Umbilical cord (tissue), 2 donors: Measurements from ENCODE around the gene MCM3AP. TPM values are rescaled to one million over a fixed set of nuclear protein-coding genes. Genes with fewer than 3 reads are reported as not detected.
A peak's percentile ranks its signal among the peaks of the same experiment; 100 is the strongest.
"Not testable (repeated sequence)": the region's sequence is repeated elsewhere in the genome, so short reads cannot be mapped to it uniquely, and the experiment has no call there.

Experiments used
- DNase-seq: peaks from one replicate; pipeline ENCODE4 v3.0.0-alpha.2; 2015; ENCODE audit warnings: low spot score
- total RNA-seq: library from RNA; depleted of rRNA; stranded (reverse); fragments of >200 nt; gene quantifications from one replicate; pipeline ENCODE4 v1.2.3, GENCODE V29; 2014; ENCODE audit warnings: low replicate concordance; ENCODE audit not compliant: insufficient read depth

The MCM3AP gene
- total RNA-seq, 1 donor from 2014 or later, result 35.2 TPM

DNA sequence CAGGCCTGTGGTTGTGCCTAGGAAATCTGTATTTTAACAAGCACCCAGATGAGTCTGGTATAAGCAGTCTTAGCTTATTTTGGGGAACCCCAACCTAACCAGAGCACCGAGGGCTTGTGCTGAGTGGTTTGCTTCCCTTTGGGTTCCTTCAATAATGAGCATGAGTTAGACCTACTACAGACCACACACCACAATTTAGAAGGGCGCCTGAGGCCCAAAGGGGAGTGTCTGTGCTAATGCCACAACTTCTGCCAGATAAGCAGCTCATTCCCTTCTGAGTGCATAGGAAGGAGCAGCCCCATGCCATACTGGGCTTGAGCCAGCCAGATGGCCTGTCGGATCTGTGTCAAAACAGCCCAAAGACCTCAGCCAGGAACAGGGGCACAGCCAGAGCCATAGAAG is 41.5 kb downstream of the MCM3AP start:
- no peak for DNase-seq

DNA sequence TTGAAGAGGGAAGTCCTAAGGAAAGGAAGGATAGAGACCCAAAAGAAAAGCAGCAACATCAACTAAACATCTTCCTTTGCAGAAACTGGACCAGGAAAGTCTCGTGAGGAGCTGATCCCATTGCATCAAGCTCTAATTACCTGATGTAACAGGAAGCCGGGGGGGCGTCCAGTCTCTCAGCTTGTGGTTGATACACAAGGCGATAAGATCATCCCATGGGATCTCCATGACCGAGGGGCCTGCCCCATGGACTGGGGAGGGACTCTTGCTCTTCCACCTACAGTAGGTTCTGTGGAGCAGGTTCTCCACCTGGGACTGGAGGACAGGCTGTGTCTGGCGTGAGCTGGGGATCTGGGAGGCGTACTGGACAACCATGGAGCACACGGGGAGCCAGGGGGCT is 42.1 kb downstream of the MCM3AP start:
- no peak for DNase-seq

DNA sequence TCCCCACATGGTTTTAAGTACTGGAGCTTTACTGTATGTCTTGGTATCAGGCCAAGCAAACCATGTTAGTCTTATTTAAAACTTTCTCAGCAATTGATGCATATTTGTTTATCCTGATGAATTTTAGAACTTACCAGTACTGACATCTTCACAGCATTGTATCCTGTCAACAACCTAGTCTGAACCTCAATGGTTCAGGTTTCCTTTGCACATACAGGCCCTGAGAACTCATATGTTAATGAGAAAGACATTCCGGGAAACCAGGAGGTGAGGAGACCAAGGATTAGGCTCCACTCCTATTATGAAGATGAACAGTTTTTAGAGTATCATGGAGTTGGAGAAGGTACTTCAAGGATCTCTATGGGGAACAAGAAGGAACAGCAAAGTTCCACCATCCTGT is 43.8 kb downstream of the MCM3AP start:
- DNase-seq, result not testable (repeated sequence)

DNA sequence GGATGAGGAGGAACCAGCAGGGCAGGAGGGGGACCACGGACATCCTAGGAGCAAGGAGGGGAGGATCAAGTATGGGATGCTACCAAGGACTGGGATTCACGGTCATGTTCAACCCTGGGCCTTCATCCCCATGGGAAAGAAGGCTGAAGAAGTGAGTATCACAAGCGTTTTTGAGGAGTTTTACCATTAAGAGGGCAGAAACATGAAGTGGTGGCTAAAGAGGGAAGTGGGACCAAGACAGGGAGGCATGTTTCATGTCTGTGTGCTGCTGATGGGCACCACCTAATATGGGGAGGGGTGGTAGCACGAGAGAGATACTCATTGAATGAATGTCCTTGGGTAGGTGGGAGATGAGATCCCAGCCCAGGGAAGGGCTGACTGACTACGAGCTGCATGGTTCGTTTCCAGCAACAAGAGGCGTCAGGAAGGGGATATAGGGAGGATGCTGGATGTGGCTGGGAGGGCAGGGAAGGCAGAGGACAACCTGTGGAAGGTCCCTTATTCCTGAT is 45.5 kb downstream of the MCM3AP start:
- DNase-seq, result no peak

DNA sequence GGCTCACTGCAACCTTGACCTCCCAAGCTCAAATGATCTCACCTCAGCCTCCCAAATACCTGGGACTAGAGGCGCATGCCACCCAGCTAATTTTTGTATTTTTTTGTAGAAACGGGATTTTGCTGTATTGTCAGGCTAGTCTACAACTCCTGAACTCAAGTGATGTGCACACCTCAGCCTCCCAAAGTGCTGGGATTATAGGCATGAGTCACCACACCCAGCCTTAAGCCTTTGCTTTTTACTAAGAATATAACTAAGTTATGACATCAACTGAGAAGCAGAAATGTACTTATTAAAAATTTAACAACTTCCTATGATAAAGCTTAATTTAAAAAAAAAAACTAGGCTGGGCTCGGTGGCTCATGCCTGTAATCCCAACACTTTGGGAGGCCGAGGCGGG is 47.9 kb downstream of the MCM3AP start:
- DNase-seq, result no peak

DNA sequence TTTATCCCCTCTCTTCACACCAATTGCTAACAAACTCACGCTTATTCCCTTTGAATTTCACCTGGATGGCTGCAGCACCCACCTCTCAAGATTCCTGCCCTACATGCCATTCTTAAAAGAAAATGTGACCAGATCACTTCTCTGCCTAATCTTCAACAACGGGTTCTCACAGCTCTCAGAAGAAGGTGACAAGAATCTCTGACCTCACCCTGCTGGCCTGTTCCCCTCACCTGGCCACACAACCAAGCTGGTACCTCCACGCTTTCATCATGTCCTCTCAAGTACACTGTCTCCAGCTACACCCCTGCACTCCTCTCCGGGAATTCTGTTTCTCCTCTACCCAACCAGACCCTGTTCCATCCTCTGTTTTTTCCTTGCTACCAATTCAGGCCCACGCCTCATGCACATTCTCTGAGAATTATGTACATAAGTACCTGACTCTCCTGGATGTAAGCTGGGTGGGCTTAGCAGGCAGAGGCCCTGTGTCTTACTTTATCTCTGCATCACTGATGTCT is 50.9 kb downstream of the MCM3AP start:
- no peak for DNase-seq

- no peak for DNase-seq
Observed at GRCh38 chr21:46229923-46230260, 55.5 kb downstream of the MCM3AP start.

GRCh38 chr21:46229133-46229922 is 56.1 kb downstream of the MCM3AP start:
- DNase-seq, result peak; percentile 15

- DNase-seq, result peak; percentile 98
Observed at GRCh38 chr21:46228345-46229051, 56.9 kb downstream of the MCM3AP start, which contains the start of gene LSS. Gene LSS (minus strand): TSS chr21:46228774. CDS start chr21:46228745, 29 bp downstream.

GRCh38 chr21:46227811-46228344 is 57.5 kb downstream of the MCM3AP start:
- peak; percentile 24 for DNase-seq

GRCh38 chr21:46226920-46227599 is 58.4 kb downstream of the MCM3AP start:
- DNase-seq, result peak; percentile 29

DNA sequence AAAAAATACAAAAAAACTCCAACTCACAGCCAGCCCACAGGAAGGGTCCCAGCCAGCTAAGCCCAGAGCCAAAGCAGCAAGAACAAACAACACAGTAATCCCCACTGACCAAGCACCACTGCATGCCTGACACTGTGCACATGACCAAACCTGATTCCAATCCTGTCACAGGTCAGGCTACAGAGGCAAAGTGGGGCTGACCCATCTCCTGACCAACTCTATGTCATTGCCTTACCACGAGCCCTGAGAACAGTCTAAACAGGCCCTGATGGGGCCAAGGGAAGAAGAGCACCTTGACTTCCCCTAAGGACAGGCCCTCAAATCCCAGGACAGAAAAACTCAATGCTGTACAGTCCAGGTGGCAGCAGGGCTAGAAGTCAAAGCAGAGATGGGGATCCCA is 59.3 kb downstream of the MCM3AP start:
- no peak for DNase-seq

GRCh38 chr21:46223661-46224060 is 61.8 kb downstream of the MCM3AP start:
- DNase-seq, result not testable (repeated sequence)

GRCh38 chr21:46223217-46223616 is 62.2 kb downstream of the MCM3AP start:
- DNase-seq, result no peak

DNA sequence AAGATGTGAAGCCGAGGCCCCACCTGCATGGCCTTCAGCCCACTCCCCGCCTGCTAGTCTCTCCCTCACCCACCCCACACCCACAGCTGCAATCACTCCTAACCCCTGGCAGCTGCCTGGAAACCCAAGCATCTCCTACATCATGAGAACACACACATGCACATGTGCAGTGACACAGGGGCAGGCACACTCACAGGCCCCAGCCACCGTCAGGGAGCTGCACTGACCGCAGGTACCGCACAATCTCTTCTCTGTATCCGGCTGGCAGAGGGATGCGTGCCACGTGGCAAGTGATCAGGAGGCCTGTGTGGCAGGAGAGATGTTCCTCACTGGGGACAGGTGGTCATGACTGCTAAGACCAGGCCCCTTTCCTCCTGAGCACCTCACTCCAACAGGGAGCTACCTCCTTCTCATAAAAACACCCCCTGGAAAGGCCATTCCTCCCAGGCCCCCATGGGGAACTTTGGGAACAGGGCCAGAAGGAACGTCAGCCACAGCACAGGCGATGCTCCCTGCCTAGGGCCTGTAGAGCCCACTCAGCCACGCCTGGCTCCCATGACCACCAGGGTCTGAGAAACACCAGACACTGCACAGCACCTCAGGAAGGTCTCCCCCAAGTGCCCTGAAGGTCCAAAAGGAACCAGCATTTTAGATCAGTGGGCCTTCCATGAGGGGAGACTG is 62.8 kb downstream of the MCM3AP start:
- DNase-seq, result no peak

DNA sequence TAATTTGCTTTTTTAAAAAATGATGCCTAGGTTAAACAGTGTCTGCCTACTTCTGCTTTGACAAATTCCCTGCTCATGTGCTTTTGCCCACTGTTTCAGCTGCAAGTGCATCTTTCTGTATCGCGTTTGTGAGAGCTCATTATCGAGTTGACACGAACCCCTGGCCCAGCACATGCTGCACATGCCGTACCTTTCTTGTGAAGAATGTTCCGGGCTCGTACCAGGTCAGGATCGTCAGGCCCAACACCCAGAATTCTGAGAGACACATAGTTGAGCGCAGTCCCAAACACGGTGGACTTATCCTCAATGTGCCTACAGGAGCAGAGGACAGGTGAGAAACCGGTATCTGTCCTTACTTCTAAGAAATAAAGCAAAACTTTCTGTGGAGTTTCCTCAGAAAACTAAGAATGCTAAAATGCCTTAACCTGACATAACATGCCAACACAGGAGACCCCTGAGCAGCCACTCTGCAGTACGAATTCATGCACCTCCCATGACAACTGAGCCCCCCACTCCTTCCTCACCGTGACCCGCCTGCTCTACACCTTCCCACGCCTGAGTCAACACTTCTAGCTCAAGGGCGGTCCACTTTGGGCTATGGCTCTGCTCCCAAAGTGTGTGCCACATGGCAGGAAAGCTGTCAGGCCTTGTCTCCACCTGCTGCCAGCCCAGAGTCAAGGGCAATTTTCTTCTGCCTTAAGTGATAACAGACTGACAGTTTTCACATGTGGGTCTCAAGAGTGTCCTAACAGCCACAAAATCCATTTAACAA is 63.6 kb downstream of the MCM3AP start:
- DNase-seq, result no peak

DNA sequence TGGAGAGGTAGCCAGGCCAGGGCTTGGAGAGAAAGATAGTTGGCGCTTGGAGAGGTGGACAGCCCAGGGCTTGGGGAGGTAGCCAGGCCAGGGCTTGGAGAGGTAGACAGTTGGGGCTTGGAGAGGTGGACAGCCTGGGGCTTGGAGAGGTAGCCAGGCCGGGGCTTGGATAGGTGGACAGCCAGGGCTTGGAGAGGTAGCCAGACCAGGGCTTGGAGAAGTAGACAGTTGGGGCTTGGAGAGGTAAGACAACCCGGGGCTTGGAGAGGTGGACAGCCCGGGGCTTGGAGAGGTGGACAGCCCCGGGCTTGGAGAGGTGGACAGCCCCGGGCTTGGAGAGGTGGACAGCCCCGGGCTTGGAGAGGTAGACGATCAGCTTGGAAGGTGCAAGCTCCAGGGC is 64.6 kb downstream of the MCM3AP start:
- no peak for DNase-seq

GRCh38 chr21:46220275-46220810 is 65.1 kb downstream of the MCM3AP start:
- DNase-seq, result no peak

DNA sequence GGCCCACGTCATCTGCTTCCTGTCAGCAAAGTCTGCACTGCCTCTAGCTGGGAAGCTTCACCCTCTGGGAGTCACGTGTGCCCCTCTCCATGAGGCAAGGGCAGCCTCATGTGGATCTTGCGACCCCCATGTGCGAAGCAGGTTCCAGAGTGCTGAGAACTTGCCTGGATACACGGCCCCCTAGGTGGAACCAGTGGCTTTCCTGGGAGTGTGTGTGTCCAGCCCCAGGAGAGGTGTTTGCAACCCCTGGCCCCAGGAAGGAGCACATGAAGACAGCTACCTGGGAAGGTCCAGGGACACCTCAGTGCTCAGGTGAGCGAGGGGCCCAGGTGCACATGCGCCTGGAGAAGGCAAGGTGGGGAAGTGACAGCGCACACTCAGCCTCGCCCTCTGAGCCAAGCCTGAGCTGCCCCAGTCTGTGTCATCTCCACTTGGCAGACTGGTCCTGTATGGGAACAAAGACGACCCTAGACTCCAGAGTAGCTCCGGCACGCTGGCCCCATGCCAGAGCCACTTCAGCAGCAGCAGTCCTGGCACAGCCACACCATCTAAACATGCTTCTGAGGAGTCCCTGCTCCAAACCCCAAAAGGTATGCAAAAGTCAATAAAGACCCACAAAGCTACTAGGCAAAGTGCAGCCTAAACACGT is 65.7 kb downstream of the MCM3AP start:
- DNase-seq, result no peak
